GM19023 (cell line): ENCODE measurements around the gene KRTAP6-2.

Source experiments
- ATAC-seq: cut with Tn5 transposase; IDR thresholded peaks from one replicate; pipeline ENCODE4 v1.9.1; 2021; ENCODE audit warnings: mild to moderate bottlenecking, moderate library complexity; ENCODE audit not compliant: unreplicated experiment

The KRTAP6-2 gene

GRCh38 chr21:30598802-30599201 is at the start of gene KRTAP6-2:
KRTAP6-2 (minus strand) TSS chr21:30598902; CDS start chr21:30598874, 28 bp downstream.
- no peak for ATAC-seq

- ATAC-seq = no peak
Measured at GRCh38 chr21:30646904-30647414, 48.3 kb upstream of the KRTAP6-2 start.

GRCh38 chr21:30642564-30642963 is 43.9 kb upstream of the KRTAP6-2 start, which contains the start of gene KRTAP20-3:
KRTAP20-3 (plus strand) TSS chr21:30642864.
- no peak for ATAC-seq

- no peak for ATAC-seq
Measured at GRCh38 chr21:30638686-30639085, 40.0 kb upstream of the KRTAP6-2 start.

GRCh38 chr21:30634906-30635305 is 36.2 kb upstream of the KRTAP6-2 start, which contains the start of gene KRTAP20-2:
KRTAP20-2 (plus strand) TSS chr21:30635206; CDS start chr21:30635264, 58 bp downstream.
- ATAC-seq = no peak

GRCh38 chr21:30629200-30629599 is 30.5 kb upstream of the KRTAP6-2 start:
- no peak for ATAC-seq

- no peak for ATAC-seq
Measured at GRCh38 chr21:30628109-30628508, 29.4 kb upstream of the KRTAP6-2 start.

- no peak for ATAC-seq
Measured at GRCh38 chr21:30625449-30626165, 26.9 kb upstream of the KRTAP6-2 start.

GRCh38 chr21:30623362-30623761 is 24.7 kb upstream of the KRTAP6-2 start:
- ATAC-seq = no peak

GRCh38 chr21:30620522-30620921 is 21.8 kb upstream of the KRTAP6-2 start, which contains the start of gene KRTAP20-4:
KRTAP20-4 (plus strand) TSS chr21:30620627.
- ATAC-seq = no peak

GRCh38 chr21:30620080-30620479 is 21.4 kb upstream of the KRTAP6-2 start:
- ATAC-seq = no peak

- ATAC-seq = no peak
Measured at GRCh38 chr21:30616125-30616524, 17.4 kb upstream of the KRTAP6-2 start, which contains the start of gene KRTAP20-1. KRTAP20-1 (plus strand) TSS chr21:30616425; CDS start chr21:30616455, 30 bp downstream.

GRCh38 chr21:30615199-30615598 is 16.5 kb upstream of the KRTAP6-2 start:
- no peak for ATAC-seq

GRCh38 chr21:30613836-30614235 is 15.1 kb upstream of the KRTAP6-2 start, which contains the start of gene KRTAP6-1:
KRTAP6-1 (minus strand) TSS chr21:30613930; CDS start chr21:30613904, 26 bp downstream.
- ATAC-seq = no peak

GRCh38 chr21:30612132-30612531 is 13.4 kb upstream of the KRTAP6-2 start:
- no peak for ATAC-seq

- no peak for ATAC-seq
Measured at GRCh38 chr21:30605968-30606367, 7.3 kb upstream of the KRTAP6-2 start.

- ATAC-seq = no peak
Measured at GRCh38 chr21:30600787-30601186, 2.1 kb upstream of the KRTAP6-2 start, which contains the start of gene KRTAP22-1. KRTAP22-1 (plus strand) TSS chr21:30601087.

- no peak for ATAC-seq
Measured at GRCh38 chr21:30592140-30592539, 6.6 kb downstream of the KRTAP6-2 start, which contains the start of gene KRTAP6-3. KRTAP6-3 (plus strand) TSS chr21:30592440; CDS start chr21:30592446, 6 bp downstream.

- no peak for ATAC-seq
Measured at GRCh38 chr21:30590297-30590696, 8.4 kb downstream of the KRTAP6-2 start, which contains the start of gene KRTAP22-2. KRTAP22-2 (minus strand) TSS chr21:30590397.

- ATAC-seq = no peak
Measured at GRCh38 chr21:30582870-30583269, 15.8 kb downstream of the KRTAP6-2 start.

- ATAC-seq = no peak
Measured at GRCh38 chr21:30580132-30580531, 18.6 kb downstream of the KRTAP6-2 start.

GRCh38 chr21:30579346-30579745 is 19.4 kb downstream of the KRTAP6-2 start:
- no peak for ATAC-seq
